ENCODE measurements around the gene RABGAP1L. TPM values are rescaled to one million over a fixed set of nuclear protein-coding genes. Genes with fewer than 3 reads are reported as not detected.
A peak's percentile ranks its signal among the peaks of the same experiment; 100 is the strongest.

RABGAP1L gene
- total RNA-seq, 1 donor from 2014 or later: 30.2 TPM

DNA sequence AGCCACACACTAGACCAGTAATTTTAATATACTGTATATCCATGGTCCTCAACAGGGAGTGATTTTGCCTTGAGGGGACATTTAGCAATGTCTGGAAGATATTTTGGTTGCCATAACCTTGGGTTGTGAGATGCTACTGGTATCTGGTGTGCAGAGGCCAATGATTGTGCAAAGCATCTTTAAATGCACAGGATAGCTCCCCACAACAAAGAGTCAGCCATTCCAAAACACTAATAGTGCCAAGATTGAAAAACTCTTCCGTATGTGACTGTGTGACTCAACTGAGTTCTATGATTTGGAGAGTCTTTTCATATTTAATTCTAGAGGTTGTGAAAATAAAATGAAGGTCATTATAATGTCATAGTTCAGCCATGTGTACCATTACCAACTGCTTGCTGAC, 699.0 kb downstream of the RABGAP1L start:
- TF ChIP-seq, protein P1, sequence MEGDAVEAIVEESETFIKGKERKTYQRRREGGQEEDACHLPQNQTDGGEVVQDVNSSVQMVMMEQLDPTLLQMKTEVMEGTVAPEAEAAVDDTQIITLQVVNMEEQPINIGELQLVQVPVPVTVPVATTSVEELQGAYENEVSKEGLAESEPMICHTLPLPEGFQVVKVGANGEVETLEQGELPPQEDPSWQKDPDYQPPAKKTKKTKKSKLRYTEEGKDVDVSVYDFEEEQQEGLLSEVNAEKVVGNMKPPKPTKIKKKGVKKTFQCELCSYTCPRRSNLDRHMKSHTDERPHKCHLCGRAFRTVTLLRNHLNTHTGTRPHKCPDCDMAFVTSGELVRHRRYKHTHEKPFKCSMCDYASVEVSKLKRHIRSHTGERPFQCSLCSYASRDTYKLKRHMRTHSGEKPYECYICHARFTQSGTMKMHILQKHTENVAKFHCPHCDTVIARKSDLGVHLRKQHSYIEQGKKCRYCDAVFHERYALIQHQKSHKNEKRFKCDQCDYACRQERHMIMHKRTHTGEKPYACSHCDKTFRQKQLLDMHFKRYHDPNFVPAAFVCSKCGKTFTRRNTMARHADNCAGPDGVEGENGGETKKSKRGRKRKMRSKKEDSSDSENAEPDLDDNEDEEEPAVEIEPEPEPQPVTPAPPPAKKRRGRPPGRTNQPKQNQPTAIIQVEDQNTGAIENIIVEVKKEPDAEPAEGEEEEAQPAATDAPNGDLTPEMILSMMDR (IDR thresholded peaks at IDR 0.05; ENCODE audit: unreplicated experiment): no peak
- Mint-ChIP-seq H3K4me3 (ENCODE audit: unreplicated experiment) (no peak overlapping the region), H3K27ac (ENCODE audit: unreplicated experiment) (no peak overlapping the region), H3K9me3 (ENCODE audit: unreplicated experiment) (no peaks in the 10 kb centered on the region), H3K4me1 (ENCODE audit: unreplicated experiment) (no peaks in the 10 kb centered on the region), H3K36me3 (ENCODE audit: low read depth, unreplicated experiment) (no peaks in the 10 kb centered on the region), H3K27me3 (ENCODE audit: unreplicated experiment) (no peaks in the 10 kb centered on the region)
- DNase-seq (ENCODE audit: low spot score): no peak

DNA sequence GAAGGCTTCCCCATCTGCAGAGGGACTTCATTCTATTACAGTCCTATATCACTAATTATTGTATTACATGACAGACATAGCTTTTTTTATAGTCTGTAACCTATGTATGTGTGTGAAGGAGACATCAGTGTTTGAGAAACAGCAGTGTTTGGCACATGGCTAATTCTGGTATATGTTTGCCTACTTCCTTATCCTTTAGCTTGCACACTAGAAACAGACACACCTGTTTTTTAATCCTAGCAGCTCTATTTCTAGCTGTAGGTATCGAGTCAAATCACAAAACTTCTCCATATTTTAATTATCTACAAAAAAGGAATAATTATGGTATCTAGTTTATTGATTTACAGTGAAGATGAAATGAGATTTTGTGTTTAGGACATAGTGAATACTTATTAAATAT, 711.0 kb downstream of the RABGAP1L start:
- Mint-ChIP-seq H3K27ac (ENCODE audit: unreplicated experiment) (no peak overlapping the region), H3K4me3 (ENCODE audit: unreplicated experiment) (no peak overlapping the region), H3K9me3 (ENCODE audit: unreplicated experiment) (no peaks in the 10 kb centered on the region), H3K4me1 (ENCODE audit: unreplicated experiment) (peaks cover 9% of the 10 kb centered on the region), H3K36me3 (ENCODE audit: low read depth, unreplicated experiment) (no peaks in the 10 kb centered on the region), H3K27me3 (ENCODE audit: unreplicated experiment) (no peaks in the 10 kb centered on the region)
- TF ChIP-seq, protein P1 (IDR thresholded peaks at IDR 0.05; ENCODE audit: unreplicated experiment): no peak
- no peak for DNase-seq (ENCODE audit: low spot score)

DNA sequence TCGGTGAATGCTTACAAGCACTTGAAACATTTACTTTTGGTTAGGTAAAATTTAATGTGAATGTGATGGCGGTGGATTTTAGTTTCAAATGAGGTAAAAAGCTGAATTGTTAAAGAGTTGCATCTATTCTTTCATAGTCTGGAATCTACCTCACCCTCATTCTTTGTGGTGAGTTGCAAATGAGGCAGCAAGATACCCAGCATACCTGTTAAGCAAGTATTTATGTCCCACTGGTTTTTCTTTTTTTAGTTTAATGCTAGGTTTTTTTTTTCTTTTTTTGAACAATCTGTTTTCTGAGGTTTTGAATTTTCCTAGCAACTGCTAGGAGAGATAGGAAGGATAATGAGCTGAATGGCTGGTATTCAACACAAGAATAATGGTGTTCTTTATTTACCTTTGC, 712.6 kb downstream of the RABGAP1L start:
- no peak for DNase-seq (ENCODE audit: low spot score)
- H3K27me3 Mint-ChIP-seq (ENCODE audit: unreplicated experiment): no peaks in the 10 kb centered on the region

DNA sequence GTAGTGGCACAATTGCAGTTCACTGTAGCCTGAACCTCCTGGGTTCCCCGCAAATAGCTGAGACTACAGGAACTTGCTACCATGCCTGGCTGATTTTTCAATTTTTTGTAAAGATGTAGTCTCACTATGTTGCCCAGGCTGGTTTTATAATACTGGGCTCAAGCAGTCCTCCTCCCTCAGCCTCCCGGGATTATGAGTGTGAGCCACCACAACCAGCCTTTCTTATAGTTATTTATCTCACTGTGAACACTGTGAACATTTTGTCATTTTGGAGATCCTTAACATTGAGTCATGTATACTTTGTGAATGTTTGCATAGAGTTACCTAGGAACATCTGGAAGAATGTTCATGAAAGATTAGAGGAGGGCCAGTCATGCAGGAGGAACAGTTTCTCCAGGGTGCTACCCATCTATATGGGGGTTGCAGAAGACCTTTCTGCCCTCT, 713.3 kb downstream of the RABGAP1L start:
- H3K4me3 Mint-ChIP-seq (ENCODE audit: unreplicated experiment): no peak overlapping the region
- TF ChIP-seq, protein P1 (IDR thresholded peaks at IDR 0.05; ENCODE audit: unreplicated experiment): no peak
- peaks cover 17% of the 10 kb centered on the region for H3K4me1 Mint-ChIP-seq (ENCODE audit: unreplicated experiment)
- no peaks in the 10 kb centered on the region for H3K9me3 Mint-ChIP-seq (ENCODE audit: unreplicated experiment)
- H3K27ac Mint-ChIP-seq (ENCODE audit: unreplicated experiment): no peak overlapping the region
- DNase-seq (ENCODE audit: low spot score): no peak
- H3K36me3 Mint-ChIP-seq (ENCODE audit: low read depth, unreplicated experiment): no peaks in the 10 kb centered on the region
- H3K27me3 Mint-ChIP-seq (ENCODE audit: unreplicated experiment): no peaks in the 10 kb centered on the region

More for the DNA sequence above, 712.6 kb downstream of the RABGAP1L start:
- H3K4me3 Mint-ChIP-seq (ENCODE audit: unreplicated experiment): no peak overlapping the region
- H3K36me3 Mint-ChIP-seq (ENCODE audit: low read depth, unreplicated experiment): no peaks in the 10 kb centered on the region
- H3K4me1 Mint-ChIP-seq (ENCODE audit: unreplicated experiment): peaks cover 12% of the 10 kb centered on the region
- TF ChIP-seq, protein P1 (IDR thresholded peaks at IDR 0.05; ENCODE audit: unreplicated experiment): no peak
- H3K9me3 Mint-ChIP-seq (ENCODE audit: unreplicated experiment): no peaks in the 10 kb centered on the region
- no peak overlapping the region for H3K27ac Mint-ChIP-seq (ENCODE audit: unreplicated experiment)

DNA sequence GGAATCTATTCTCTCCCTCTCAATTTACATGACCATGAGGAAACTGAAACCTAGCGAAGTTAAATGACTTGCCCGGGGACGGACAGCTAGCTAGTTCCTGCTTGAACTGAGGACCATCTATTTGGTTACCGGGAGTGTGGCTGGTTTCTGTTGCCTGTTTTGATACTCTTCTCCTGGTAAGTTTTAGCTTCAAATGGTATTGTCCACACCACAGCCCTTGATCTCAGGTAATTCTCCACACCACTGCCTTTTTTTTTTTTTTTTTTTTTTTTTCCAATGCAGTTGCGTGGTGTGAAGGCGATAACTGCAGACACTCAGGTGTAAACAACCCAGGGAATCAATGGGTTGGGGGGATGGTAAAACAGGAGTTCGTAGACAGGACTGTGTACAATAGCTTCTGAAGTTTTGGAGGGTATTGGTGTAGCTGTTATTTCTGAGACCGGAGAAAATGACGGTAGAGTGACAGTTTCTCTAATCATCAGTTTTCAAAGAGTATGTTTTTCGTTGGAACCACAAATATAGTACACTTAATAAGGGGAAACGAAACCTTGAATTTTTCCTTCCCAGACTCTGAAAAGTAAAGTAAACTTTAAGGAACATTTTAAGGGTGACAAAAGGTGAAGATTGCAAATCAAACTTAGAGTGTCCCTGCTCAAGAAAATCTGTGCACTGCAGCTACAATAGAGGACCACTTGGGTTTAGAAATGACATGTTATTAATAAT, 715.2 kb downstream of the RABGAP1L start:
- TF ChIP-seq, protein P1 (IDR thresholded peaks at IDR 0.05; ENCODE audit: unreplicated experiment): no peak
- Mint-ChIP-seq H3K4me3 (ENCODE audit: unreplicated experiment) (peak overlapping the region; percentile 83), H3K9me3 (ENCODE audit: unreplicated experiment) (no peaks in the 10 kb centered on the region), H3K36me3 (ENCODE audit: low read depth, unreplicated experiment) (no peaks in the 10 kb centered on the region), H3K27me3 (ENCODE audit: unreplicated experiment) (no peaks in the 10 kb centered on the region), H3K27ac (ENCODE audit: unreplicated experiment) (no peak overlapping the region), H3K4me1 (ENCODE audit: unreplicated experiment) (peaks cover 17% of the 10 kb centered on the region)
- DNase-seq (ENCODE audit: low spot score): peak; percentile 12

All from endothelial cell (in vitro differentiated cells).